ENCODE measurements around the gene BEND5.

The BEND5 gene

DNA sequence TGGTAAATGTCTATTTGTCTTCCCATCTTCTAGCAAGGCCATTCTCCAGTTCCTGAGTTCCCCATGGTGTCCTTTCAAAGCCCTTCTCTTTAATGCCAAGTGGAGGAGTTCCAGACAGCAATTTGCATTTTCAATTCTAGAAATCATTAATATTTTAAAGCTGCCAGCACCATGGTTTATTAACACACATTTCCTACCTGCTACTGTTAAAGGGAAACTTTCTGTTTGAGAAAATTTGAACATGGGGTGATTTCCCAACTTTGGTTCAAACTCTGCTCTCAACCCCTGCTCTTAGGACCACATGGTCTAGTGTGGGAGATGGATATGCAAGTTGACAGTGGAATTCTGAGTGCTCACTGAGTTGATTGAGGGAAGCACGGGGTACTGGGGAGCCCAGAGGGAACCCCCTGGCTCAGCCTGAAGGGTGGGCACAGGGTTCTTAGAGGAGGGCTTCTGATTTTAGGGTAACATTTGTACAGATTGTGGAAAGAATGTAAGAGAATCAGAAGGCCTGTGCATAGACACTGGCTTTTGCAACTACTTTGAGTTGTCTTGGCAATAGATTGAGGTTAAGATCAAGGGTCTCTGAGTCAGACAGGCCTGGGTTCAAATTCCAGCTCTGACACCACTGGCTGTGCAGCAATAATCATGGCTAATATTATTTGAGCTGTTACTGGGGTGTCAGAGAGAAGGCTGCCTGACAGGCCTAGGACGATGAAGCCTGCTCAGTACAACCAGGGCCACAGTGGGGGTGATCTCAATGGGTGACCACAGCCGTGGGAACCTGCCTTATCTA, 97.8 kb downstream of the BEND5 start:
- DNase-seq = no peak
